GM23248 (cell line): ENCODE results near the gene MAGI3. TPM values are rescaled to one million over a fixed set of nuclear protein-coding genes. Genes with fewer than 3 reads are reported as not detected.

Experiments used
- DNase-seq: peaks from one replicate; pipeline ENCODE4 v3.0.0-alpha.2; 2015
- H2AFZ ChIP-seq: fragments of 200-600 bp; sonication (generic); 2 replicates; pipeline ENCODE4 v1.6.1; 2016; ENCODE audit warnings: antibody characterized with exemption
- H3F3A ChIP-seq: fragments of 200-600 bp; sonication (generic); 2 replicates; pipeline ENCODE4 v1.6.1; 2016; ENCODE audit warnings: mild to moderate bottlenecking, antibody characterized with exemption, mixed run types; ENCODE audit not compliant: insufficient read depth
- H3K27ac ChIP-seq: fragments of 200-600 bp; sonication (generic); 2 replicates; pipeline ENCODE4 v1.5.1; 2016; ENCODE audit warnings: mild to moderate bottlenecking
- H3K27me3 ChIP-seq: fragments of 200-600 bp; sonication (generic); replicated peaks from 2 replicates; pipeline ENCODE4 v1.6.1; 2016; ENCODE audit warnings: mild to moderate bottlenecking; ENCODE audit not compliant: insufficient read depth
- H3K36me3 ChIP-seq: fragments of 200-600 bp; sonication (generic); 2 replicates; pipeline ENCODE4 v1.6.1; 2016; ENCODE audit warnings: low read depth, mild to moderate bottlenecking
- H3K4me1 ChIP-seq: fragments of 200-600 bp; sonication (generic); 2 replicates; pipeline ENCODE4 v1.6.1; 2016; ENCODE audit warnings: mild to moderate bottlenecking; ENCODE audit not compliant: insufficient read depth
- H3K4me2 ChIP-seq: fragments of 200-600 bp; sonication (generic); one replicate; pipeline ENCODE4 v1.6.1; 2016; ENCODE audit warnings: mild to moderate bottlenecking; ENCODE audit not compliant: unreplicated experiment
- H3K4me3 ChIP-seq: fragments of 200-600 bp; sonication (generic); 2 replicates; pipeline ENCODE4 v1.5.1; 2016; ENCODE audit warnings: mild to moderate bottlenecking
- H3K79me2 ChIP-seq: fragments of 200-600 bp; sonication (generic); 2 replicates; pipeline ENCODE4 v1.6.1; 2016; ENCODE audit warnings: mild to moderate bottlenecking; ENCODE audit not compliant: insufficient read depth
- H3K9ac ChIP-seq: fragments of 200-600 bp; sonication (generic); 2 replicates; pipeline ENCODE4 v1.6.1; 2016; ENCODE audit warnings: mild to moderate bottlenecking
- H3K9me2 ChIP-seq: fragments of 200-600 bp; sonication (generic); 2 replicates; pipeline ENCODE4 v1.6.1; 2016; ENCODE audit warnings: mixed run types, mild to moderate bottlenecking, moderate library complexity; ENCODE audit not compliant: insufficient read depth
- H3K9me3 ChIP-seq: fragments of 200-600 bp; sonication (generic); one replicate; pipeline ENCODE4 v1.6.1; 2017; ENCODE audit warnings: low read depth
- H4K20me1 ChIP-seq: fragments of 200-600 bp; sonication (generic); 2 replicates; pipeline ENCODE4 v1.6.0; 2016; ENCODE audit not compliant: insufficient read depth
- EZH2 ChIP-seq: fragments of 200-600 bp; sonication (generic); IDR thresholded peaks from 2 replicates; pipeline ENCODE4 v1.6.1; 2018; ENCODE audit warnings: antibody characterized with exemption, mild to moderate bottlenecking; ENCODE audit not compliant: insufficient read depth, poor library complexity, severe bottlenecking
- EZH2phosphoT487 ChIP-seq: fragments of 200-600 bp; sonication (generic); IDR thresholded peaks from 2 replicates; pipeline ENCODE4 v1.6.1; 2018; ENCODE audit warnings: antibody characterized with exemption, moderate library complexity, mild to moderate bottlenecking, low read depth; ENCODE audit not compliant: insufficient read depth
- WGBS, 2 experiments: methylation state at CpG; one replicate each; pipeline ENCODE4 v1.1.6; 2015 to 2017; ENCODE audit warnings: low lambda C conversion rate in 2 of 2, low coverage in 1 of 2; ENCODE audit errors: missing lambda C conversion rate in 2 of 2; 5-methylcytosine and 5-hydroxymethylcytosine counted together
- in situ Hi-C: fragments of 300-500 bp; cut with MboI; formaldehyde crosslinking; loops from 2 replicates; pipeline ENCODE4 v1.15.0; 2020
- polyA plus RNA-seq: library from polyadenylated mRNA; unstranded; fragments of >200 nt; fragmentation: Nextera tagmentation; extraction: Ambion mirVana; gene quantifications from 2 replicates; pipeline ENCODE4 v1.2.1, GENCODE V29; 2016
- total RNA-seq: library from RNA; depleted of rRNA; stranded (reverse); fragments of >200 nt; shearing (Covaris generic); gene quantifications from 2 replicates; pipeline ENCODE4 v1.2.3, GENCODE V29; 2014

Gene MAGI3
- total and polyA plus RNA-seq, 2 experiments from 2014 or later: 1.9 to 7.2 TPM

GRCh38 chr1:113422315-113423068, 32.2 kb downstream of the MAGI3 start:
- no peaks in the 10 kb centered on the region for H3K36me3 ChIP-seq
- no peak overlapping the region for H3K9ac ChIP-seq
- H3K9me3 ChIP-seq: no peaks in the 10 kb centered on the region
- H4K20me1 ChIP-seq: no peaks in the 10 kb centered on the region
- 97 to 98% methylated on average over 26 of the region's 26 CpGs for WGBS, 2 experiments
- H3K79me2 ChIP-seq: peaks cover 44% of the 10 kb centered on the region
- H3K4me1 ChIP-seq: no peaks in the 10 kb centered on the region
- no peak overlapping the region for H3K4me2 ChIP-seq
- H3K27ac ChIP-seq: no peak overlapping the region
- no peaks in the 10 kb centered on the region for H3F3A ChIP-seq
- TF ChIP-seq EZH2 (no peak), EZH2phosphoT487 (no peak)
- no peaks in the 10 kb centered on the region; the same call in 1 of the 2 replicates for H3K9me2 ChIP-seq
- H2AFZ ChIP-seq: no peak overlapping the region
- no peak overlapping the region for H3K4me3 ChIP-seq
- H3K27me3 ChIP-seq: no peaks in the 10 kb centered on the region
- DNase-seq: no peak
- in situ Hi-C loops: no loop called here

- no peak for DNase-seq
- Histone ChIP-seq H2AFZ (no peak overlapping the region), H3K27me3 (no peaks in the 10 kb centered on the region), H3K4me1 (no peaks in the 10 kb centered on the region), H3K9me2 (no peaks in the 10 kb centered on the region; the same call in 1 of the 2 replicates), H3K4me2 (no peak overlapping the region), H3K36me3 (no peaks in the 10 kb centered on the region), H3K4me3 (no peak overlapping the region), H3K27ac (no peak overlapping the region), H3F3A (no peaks in the 10 kb centered on the region), H3K79me2 (peaks cover 34% of the 10 kb centered on the region), H3K9ac (no peak overlapping the region), H4K20me1 (no peaks in the 10 kb centered on the region), H3K9me3 (no peaks in the 10 kb centered on the region)
- WGBS, 2 experiments: 94 to 96% methylated on average over 6 to 13 of the region's 14 CpGs
- no peak for TF ChIP-seq EZH2phosphoT487
- TF ChIP-seq EZH2: no peak
- in situ Hi-C loops: no loop called here
Measured at GRCh38 chr1:113423826-113424225, 33.5 kb downstream of the MAGI3 start.

- 95 to 97% methylated on average over 3 of the region's 3 CpGs for WGBS, 2 experiments
- Histone ChIP-seq H3K27ac (no peak overlapping the region), H2AFZ (no peak overlapping the region)
Measured at GRCh38 chr1:113429461-113430153, 39.3 kb downstream of the MAGI3 start.

GRCh38 chr1:113433184-113433583, 42.9 kb downstream of the MAGI3 start:
- no peak for DNase-seq
- Histone ChIP-seq H3K27ac (no peak overlapping the region), H3K4me2 (no peak overlapping the region), H3K9ac (no peak overlapping the region), H3K79me2 (peaks cover 37% of the 10 kb centered on the region), H3K4me3 (no peak overlapping the region), H3K4me1 (no peaks in the 10 kb centered on the region), H4K20me1 (no peaks in the 10 kb centered on the region), H3F3A (no peaks in the 10 kb centered on the region), H3K9me3 (no peaks in the 10 kb centered on the region), H3K36me3 (no peaks in the 10 kb centered on the region), H3K9me2 (no peaks in the 10 kb centered on the region), H2AFZ (no peak overlapping the region), H3K27me3 (no peaks in the 10 kb centered on the region)
- in situ Hi-C loops: no loop called here
- TF ChIP-seq EZH2 (no peak), EZH2phosphoT487 (no peak)

More at GRCh38 chr1:113429461-113430153, 39.3 kb downstream of the MAGI3 start:
- no peak for TF ChIP-seq EZH2phosphoT487
- no peak for TF ChIP-seq EZH2
- Histone ChIP-seq H3K79me2 (peaks cover 24% of the 10 kb centered on the region), H3K9me2 (no peaks in the 10 kb centered on the region), H3F3A (no peaks in the 10 kb centered on the region), H3K4me2 (no peak overlapping the region), H3K27me3 (no peaks in the 10 kb centered on the region), H3K4me1 (no peaks in the 10 kb centered on the region), H4K20me1 (no peaks in the 10 kb centered on the region), H3K9me3 (no peaks in the 10 kb centered on the region), H3K9ac (no peak overlapping the region), H3K4me3 (no peak overlapping the region), H3K36me3 (no peaks in the 10 kb centered on the region)
- DNase-seq: no peak
- in situ Hi-C loops: no loop called here
